HFFc6 (cell line): ENCODE results near the gene FARS2. TPM values are rescaled to one million over a fixed set of nuclear protein-coding genes. Genes with fewer than 3 reads are reported as not detected.
"Not testable (repeated sequence)": the region's sequence is repeated elsewhere in the genome, so short reads cannot be mapped to it uniquely, and the experiment has no call there.

ENCODE experiments used
- DNase-seq: peaks from one replicate; pipeline ENCODE4 v3.0.0-alpha.2; 2018
- H3K27ac Mint-ChIP-seq: 2 replicates; pipeline ENCODE4 v1.8.0; 2020; ENCODE audit warnings: mild to moderate bottlenecking, mixed read lengths
- H3K27me3 Mint-ChIP-seq: 2 replicates; pipeline ENCODE4 v1.8.0; 2021; ENCODE audit warnings: mild to moderate bottlenecking, moderate library complexity, mixed read lengths; ENCODE audit not compliant: insufficient read depth
- H3K36me3 Mint-ChIP-seq: 2 replicates; pipeline ENCODE4 v1.8.0; 2021; ENCODE audit warnings: low read depth, mixed read lengths
- H3K4me1 Mint-ChIP-seq: 2 replicates; pipeline ENCODE4 v1.8.0; 2020; ENCODE audit warnings: low read depth, mixed read lengths
- H3K4me3 Mint-ChIP-seq: 2 replicates; pipeline ENCODE4 v1.8.0; 2020; ENCODE audit warnings: mild to moderate bottlenecking, moderate library complexity, mixed read lengths
- H3K9me3 Mint-ChIP-seq: 2 replicates; pipeline ENCODE4 v1.8.0; 2020; ENCODE audit warnings: mild to moderate bottlenecking, mixed read lengths
- total RNA-seq, 6 experiments: library from RNA; stranded (reverse); fragmentation: NEBNext Ultra II Directional; extraction: Animal tissue kit (Norgen Biotek cat#: 25700); gene quantifications; 2 replicates in 1 of 6; 3 replicates in 5 of 6; pipeline ENCODE4 v1.2.3, GENCODE V29; 2021
- TF ChIP-seq, protein P1 (sequence below): fragments of 200-600 bp; sonication (generic); IDR thresholded peaks from 2 replicates; pipeline ENCODE4 v1.5.0; 2021; ENCODE audit warnings: antibody characterized with exemption, mild to moderate bottlenecking

The FARS2 gene
- total RNA-seq, 6 experiments from 2014 or later, result 11.5 to 16.4 (median 13.1) TPM

DNA sequence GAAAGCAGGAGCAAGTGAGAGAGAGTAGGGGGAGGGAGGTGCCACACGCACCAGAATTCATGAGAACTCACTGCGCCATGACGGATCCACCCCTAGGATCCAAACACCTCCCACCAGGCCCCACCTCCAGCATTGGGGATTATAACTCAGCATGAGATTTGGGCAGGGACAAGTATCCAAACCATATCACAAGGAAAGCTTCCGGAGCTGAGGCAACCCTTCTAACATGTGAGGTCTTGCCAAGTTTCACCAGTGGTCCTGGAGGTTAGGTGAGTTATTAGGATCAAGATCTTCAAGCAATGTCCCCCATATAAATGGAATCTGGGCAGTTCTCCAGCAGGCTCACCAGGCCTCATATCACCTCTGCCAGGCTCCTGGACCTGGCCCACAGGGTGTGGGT, 437.0 kb downstream of the FARS2 start:
- TF ChIP-seq, protein P1, sequence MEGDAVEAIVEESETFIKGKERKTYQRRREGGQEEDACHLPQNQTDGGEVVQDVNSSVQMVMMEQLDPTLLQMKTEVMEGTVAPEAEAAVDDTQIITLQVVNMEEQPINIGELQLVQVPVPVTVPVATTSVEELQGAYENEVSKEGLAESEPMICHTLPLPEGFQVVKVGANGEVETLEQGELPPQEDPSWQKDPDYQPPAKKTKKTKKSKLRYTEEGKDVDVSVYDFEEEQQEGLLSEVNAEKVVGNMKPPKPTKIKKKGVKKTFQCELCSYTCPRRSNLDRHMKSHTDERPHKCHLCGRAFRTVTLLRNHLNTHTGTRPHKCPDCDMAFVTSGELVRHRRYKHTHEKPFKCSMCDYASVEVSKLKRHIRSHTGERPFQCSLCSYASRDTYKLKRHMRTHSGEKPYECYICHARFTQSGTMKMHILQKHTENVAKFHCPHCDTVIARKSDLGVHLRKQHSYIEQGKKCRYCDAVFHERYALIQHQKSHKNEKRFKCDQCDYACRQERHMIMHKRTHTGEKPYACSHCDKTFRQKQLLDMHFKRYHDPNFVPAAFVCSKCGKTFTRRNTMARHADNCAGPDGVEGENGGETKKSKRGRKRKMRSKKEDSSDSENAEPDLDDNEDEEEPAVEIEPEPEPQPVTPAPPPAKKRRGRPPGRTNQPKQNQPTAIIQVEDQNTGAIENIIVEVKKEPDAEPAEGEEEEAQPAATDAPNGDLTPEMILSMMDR, result no peak
- H3K9me3 Mint-ChIP-seq, result peaks cover 18% of the 10 kb centered on the region
- H3K4me3 Mint-ChIP-seq, result no peak overlapping the region

DNA sequence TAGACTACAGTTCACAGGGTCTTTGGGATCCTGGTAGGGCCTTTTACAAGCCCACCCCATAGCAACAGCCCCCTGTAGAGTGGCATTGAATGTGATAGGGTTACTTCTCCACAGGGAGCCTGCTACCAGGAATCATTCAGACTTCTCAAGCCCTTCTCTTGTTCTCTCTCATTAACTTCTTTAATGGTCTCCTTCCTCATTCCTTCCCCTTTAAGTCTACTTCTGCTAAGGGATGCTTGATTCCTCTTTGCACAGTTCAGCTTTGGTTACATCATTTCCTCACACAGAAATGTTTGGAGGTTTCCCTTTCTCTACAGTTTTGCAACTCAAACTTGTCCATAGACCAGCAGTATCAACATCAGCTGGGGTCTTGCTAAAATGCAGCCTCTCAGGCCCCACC, 437.8 kb downstream of the FARS2 start:
- not testable (repeated sequence) for H3K36me3 Mint-ChIP-seq, H3K4me3 Mint-ChIP-seq, H3K27me3 Mint-ChIP-seq, DNase-seq
- peaks cover 10% of the 10 kb centered on the region; the same call in 1 of the 2 replicates for H3K9me3 Mint-ChIP-seq
- peaks cover 30% of the 10 kb centered on the region for H3K4me1 Mint-ChIP-seq
- H3K27ac Mint-ChIP-seq, result peak overlapping the region; percentile 50; the same call in 1 of the 2 replicates

More for the DNA sequence above, 437.0 kb downstream of the FARS2 start:
- H3K36me3 Mint-ChIP-seq, result peaks cover 15% of the 10 kb centered on the region
- no peak for DNase-seq
- no peak overlapping the region for H3K27ac Mint-ChIP-seq
- peaks cover 3% of the 10 kb centered on the region; the same call in 1 of the 2 replicates for H3K27me3 Mint-ChIP-seq
- peaks cover 30% of the 10 kb centered on the region for H3K4me1 Mint-ChIP-seq

DNA sequence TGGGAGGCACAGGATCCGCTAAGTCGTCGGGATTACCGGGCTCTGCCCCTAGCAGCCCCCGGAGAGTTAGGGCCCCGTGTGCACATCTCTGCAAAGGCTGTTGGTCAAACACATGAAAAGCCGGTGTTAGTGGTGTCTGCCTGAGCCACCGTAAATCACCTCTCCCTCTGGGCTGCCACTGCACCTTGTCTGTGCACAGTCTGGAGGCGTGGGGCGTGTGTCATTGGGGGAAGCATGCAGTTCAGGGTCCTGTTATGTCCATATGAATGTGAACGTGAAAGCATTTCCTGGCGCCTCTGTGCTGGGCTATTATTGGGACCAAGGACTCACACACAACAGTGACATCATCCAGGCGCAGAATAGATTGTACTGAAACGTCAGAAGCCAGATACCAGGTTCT, 439.9 kb downstream of the FARS2 start:
- H3K36me3 Mint-ChIP-seq, result peaks cover 7% of the 10 kb centered on the region; the same call in 1 of the 2 replicates
- DNase-seq, result no peak
- no peak overlapping the region for H3K27ac Mint-ChIP-seq
- TF ChIP-seq, protein P1, result no peak
- H3K9me3 Mint-ChIP-seq, result no peaks in the 10 kb centered on the region
- no peaks in the 10 kb centered on the region for H3K27me3 Mint-ChIP-seq
- H3K4me3 Mint-ChIP-seq, result no peak overlapping the region
- H3K4me1 Mint-ChIP-seq, result peaks cover 15% of the 10 kb centered on the region

DNA sequence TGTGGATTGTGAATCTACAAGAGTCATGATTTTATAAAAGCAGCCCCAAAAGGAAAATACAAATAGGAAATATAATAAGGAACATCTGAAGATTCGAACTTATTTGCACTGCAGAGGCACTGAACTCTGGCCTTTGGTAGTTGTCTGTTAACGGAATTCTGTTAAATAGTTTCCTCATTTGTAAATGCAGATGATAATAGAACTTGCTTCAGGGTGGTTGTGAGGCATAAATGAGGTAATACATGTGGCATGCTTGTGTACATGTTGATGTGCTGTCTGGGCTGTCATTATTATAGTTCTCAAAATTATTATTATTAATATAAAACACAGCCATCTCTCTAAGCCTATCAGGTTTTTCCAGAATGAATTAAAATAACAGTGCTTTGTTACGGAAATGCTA, 443.4 kb downstream of the FARS2 start:
- H3K4me3 Mint-ChIP-seq, result no peak overlapping the region

DNA sequence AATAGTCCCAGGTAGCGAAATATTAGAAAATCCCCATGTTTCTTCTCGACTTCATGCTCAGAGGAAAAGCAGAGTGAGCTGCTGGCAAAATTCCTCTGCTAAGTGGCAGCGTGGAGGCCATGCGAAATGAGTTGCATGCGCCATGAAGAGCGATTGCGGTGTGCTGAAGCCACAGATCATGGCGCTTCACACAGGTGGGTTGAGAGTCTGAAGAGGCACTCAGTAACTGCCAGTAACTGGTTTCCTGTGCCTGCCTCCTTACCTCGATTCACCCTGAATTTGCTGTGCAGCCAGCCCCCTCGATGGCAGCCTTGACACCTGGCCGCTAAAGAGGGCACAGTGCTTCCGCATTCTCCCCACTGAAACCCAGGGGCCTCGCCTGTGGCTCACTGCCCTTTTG, 443.9 kb downstream of the FARS2 start:
- no peaks in the 10 kb centered on the region for H3K4me1 Mint-ChIP-seq
- no peak for DNase-seq
- TF ChIP-seq, protein P1, result no peak
- H3K4me3 Mint-ChIP-seq, result no peak overlapping the region
- H3K27ac Mint-ChIP-seq, result no peak overlapping the region
- H3K9me3 Mint-ChIP-seq, result no peaks in the 10 kb centered on the region
- no peaks in the 10 kb centered on the region for H3K36me3 Mint-ChIP-seq
- H3K27me3 Mint-ChIP-seq, result no peaks in the 10 kb centered on the region; the same call in 1 of the 2 replicates

More for the DNA sequence above, 443.4 kb downstream of the FARS2 start:
- TF ChIP-seq, protein P1, result no peak
- Mint-ChIP-seq H3K27ac (no peak overlapping the region), H3K4me1 (no peaks in the 10 kb centered on the region), H3K36me3 (no peaks in the 10 kb centered on the region), H3K9me3 (no peaks in the 10 kb centered on the region), H3K27me3 (no peaks in the 10 kb centered on the region; the same call in 1 of the 2 replicates)
- DNase-seq, result no peak

DNA sequence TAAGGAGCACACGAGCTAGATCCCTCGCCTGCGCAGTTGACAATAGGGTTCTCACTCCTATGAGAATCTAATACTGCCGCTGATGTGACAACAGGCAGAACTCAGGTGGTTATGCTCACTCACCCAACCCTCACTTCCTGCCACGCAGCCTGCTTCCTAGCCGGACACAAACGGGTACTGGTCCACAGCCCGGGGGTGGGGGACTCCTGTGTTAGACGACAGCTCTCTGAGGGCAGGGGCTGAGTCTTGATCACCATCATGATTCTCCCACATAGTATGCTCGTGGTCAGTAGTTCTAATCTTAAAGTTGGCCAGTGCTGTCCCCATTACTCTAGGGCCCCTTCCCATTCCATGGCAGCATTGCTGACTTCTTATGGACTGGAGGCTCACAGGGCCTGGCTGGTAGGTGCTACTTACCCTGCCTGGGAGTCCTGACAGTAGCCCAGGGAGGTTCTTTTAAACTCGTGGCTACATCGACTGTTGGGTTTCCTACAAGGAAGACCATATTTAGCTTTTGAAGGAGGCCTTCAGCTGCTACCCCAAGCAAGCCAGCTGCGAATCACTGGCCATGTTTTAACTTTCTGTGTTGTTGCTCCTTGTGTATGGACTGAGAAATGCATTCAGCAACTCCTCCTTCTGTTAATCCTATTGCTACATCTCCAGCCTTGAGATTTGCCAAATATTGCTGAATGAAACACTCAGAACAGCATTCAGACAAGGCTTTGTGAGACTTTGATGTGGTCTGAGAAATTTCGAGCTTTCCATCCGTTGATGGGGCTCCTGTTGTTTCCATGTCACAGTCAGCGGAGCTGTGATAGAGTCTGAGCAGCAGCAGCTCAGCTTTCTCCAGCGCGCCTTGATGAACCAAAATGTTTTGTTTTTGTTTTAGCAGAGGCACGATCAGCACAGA, 445.1 kb downstream of the FARS2 start:
- H3K36me3 Mint-ChIP-seq, result no peaks in the 10 kb centered on the region
- TF ChIP-seq, protein P1, result no peak
- H3K4me3 Mint-ChIP-seq, result no peak overlapping the region
- DNase-seq, result no peak
- no peak overlapping the region for H3K27ac Mint-ChIP-seq
- H3K27me3 Mint-ChIP-seq, result no peaks in the 10 kb centered on the region; the same call in 1 of the 2 replicates
- no peaks in the 10 kb centered on the region for H3K9me3 Mint-ChIP-seq
- H3K4me1 Mint-ChIP-seq, result no peaks in the 10 kb centered on the region
